Neural progenitor cell (in vitro differentiated cells): ENCODE data around the gene PCNX1.

Source experiments
- EZH2 ChIP-seq: fragments of 200-600 bp; sonication (generic); IDR thresholded peaks from 2 replicates; pipeline ENCODE4 v1.6.1; 2017; ENCODE audit warnings: antibody characterized with exemption, mild to moderate bottlenecking, moderate library complexity
- EZH2phosphoT487 ChIP-seq: fragments of 200-600 bp; sonication (generic); IDR thresholded peaks from 2 replicates; pipeline ENCODE4 v1.6.1; 2017; ENCODE audit warnings: antibody characterized with exemption
- TF ChIP-seq, protein P1 (sequence below): fragments of 200-600 bp; sonication (generic); IDR thresholded peaks from 2 replicates; pipeline ENCODE4 v1.5.1; 2017; ENCODE audit warnings: antibody characterized with exemption, mild to moderate bottlenecking

DNA sequence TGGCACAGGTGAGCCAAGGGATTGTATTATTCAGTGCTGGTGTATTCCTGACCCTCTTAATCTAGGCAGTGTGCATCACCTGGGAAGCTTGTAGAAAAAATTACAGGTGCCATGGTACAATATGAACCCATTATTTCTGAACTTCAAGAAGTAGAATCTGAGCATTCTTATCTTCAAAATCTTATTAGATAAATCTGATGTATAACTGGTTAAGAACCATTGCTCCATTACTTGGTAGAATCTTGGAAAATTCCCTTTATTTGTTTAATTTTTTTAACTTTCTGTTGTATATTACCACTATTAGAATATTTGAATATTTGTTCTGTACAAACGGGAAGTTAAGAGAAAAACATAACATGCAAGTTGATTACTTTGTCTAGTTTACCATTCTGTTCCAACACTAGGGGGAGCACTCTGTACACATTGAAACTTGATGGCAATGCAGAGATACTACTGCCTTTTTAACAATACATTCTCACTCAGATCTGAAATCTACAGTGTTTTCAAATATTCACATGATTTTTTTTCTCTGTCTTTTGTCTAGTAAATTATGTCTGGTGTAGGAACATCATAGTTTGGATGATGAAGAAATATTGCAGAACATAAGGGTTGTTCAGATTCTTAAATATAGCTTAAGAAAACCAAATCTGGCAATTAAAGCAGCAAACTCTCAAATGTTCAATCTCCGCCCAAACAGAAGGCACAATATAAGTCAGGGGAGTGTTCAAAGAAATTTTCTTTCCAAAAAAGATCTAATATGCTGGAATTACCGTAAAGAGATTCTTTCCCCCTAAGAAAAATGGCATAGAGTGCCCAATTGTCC lies 196.6 kb downstream of the PCNX1 start:
- TF ChIP-seq, protein P1, sequence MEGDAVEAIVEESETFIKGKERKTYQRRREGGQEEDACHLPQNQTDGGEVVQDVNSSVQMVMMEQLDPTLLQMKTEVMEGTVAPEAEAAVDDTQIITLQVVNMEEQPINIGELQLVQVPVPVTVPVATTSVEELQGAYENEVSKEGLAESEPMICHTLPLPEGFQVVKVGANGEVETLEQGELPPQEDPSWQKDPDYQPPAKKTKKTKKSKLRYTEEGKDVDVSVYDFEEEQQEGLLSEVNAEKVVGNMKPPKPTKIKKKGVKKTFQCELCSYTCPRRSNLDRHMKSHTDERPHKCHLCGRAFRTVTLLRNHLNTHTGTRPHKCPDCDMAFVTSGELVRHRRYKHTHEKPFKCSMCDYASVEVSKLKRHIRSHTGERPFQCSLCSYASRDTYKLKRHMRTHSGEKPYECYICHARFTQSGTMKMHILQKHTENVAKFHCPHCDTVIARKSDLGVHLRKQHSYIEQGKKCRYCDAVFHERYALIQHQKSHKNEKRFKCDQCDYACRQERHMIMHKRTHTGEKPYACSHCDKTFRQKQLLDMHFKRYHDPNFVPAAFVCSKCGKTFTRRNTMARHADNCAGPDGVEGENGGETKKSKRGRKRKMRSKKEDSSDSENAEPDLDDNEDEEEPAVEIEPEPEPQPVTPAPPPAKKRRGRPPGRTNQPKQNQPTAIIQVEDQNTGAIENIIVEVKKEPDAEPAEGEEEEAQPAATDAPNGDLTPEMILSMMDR, result peak; percentile 93
- TF ChIP-seq EZH2phosphoT487 (no peak), EZH2 (no peak)
